GM12873 (cell line): ENCODE data around the gene ZNF532.

Experiments used
- TF ChIP-seq, protein P1 (sequence below): IDR thresholded peaks from 2 replicates; pipeline ENCODE4 v1.5.1; 2012; ENCODE audit warnings: low read depth, mild to moderate bottlenecking, moderate library complexity, low read length, control low read depth; ENCODE audit not compliant: insufficient read depth; ENCODE audit errors: missing control alignments

Gene ZNF532

DNA sequence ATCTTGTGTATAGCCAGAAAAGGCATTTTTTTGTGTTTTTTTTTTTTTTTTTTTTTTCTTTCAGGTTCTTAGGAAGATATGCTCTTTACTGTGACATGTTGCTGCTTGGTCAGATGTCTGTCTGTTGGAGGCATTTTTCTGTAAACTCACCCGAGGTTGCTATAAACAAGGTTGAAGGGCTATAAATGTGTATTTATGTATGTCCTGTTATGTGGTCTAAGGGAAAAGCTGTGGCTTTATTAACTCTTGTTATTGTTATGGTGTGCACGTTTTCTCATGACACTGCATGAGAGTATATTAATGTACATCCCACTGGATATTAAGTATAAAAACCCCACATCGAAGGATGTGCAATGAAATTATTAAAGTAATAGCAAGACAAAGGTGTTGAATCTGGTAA lies 102.0 kb downstream of the ZNF532 start:
- TF ChIP-seq, protein P1, sequence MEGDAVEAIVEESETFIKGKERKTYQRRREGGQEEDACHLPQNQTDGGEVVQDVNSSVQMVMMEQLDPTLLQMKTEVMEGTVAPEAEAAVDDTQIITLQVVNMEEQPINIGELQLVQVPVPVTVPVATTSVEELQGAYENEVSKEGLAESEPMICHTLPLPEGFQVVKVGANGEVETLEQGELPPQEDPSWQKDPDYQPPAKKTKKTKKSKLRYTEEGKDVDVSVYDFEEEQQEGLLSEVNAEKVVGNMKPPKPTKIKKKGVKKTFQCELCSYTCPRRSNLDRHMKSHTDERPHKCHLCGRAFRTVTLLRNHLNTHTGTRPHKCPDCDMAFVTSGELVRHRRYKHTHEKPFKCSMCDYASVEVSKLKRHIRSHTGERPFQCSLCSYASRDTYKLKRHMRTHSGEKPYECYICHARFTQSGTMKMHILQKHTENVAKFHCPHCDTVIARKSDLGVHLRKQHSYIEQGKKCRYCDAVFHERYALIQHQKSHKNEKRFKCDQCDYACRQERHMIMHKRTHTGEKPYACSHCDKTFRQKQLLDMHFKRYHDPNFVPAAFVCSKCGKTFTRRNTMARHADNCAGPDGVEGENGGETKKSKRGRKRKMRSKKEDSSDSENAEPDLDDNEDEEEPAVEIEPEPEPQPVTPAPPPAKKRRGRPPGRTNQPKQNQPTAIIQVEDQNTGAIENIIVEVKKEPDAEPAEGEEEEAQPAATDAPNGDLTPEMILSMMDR: no peak

DNA sequence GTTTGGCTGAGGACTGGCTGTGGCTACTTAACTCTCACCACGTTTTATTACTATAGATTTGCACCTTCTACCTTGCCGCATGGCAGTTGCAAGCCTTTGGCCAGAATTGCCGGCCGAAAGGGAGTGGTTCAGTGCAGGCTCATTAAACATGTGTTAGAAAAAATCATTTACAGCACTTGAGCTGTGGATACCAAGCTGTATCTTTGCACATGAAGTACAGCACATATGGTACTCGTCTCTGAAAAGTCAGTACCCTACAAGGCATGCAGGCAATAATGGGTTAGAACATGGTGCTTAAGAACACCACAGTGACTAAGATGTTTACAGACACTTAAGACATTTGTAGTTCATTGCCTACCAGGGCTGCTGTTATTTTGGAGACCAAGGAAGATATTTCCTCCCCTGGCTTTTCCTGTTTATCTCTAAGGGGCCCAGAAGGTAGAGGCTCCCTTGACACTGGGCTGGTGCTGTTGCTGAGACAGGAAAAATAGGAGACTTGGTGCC lies 103.1 kb downstream of the ZNF532 start:
- TF ChIP-seq, protein P1: no peak

DNA sequence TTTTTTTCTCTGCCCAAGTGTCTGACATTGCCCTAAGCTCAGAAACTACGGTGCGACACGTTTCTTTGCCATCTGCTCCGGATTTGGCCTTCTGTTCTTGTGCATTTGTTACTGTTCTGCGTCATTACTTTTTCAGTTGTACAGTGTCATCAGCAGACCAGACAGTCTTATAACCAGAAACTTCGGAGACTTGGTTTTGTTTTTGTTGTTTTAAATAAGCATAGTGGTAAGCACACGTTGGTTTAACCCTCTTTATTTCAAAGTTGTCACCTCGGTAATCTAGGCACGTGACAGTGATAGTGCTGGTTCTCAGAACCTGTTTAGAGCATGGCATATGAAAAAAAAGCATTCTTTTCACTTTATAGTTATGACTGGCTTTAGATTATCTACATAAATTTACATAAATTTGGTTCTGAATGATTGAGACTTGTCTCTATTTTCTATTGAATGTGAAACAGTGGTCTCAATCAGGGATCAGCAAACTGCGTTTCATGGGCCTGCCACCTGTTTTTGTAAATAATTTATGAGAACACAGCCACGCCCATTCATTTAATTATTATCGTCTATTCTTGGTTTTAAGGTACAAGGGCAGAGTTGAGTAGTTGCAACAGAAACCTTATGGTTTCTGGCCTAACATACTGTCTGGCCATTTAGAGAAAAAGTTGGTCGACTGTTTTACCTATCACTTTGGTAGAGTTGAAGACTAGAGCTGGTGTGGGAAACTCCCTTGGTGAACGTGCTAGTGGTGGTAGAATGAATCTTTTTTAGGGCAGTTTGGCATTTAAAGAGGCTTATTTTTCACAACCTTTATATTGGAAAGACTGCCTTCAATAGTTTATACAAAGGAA lies 106.5 kb downstream of the ZNF532 start:
- TF ChIP-seq, protein P1: no peak

DNA sequence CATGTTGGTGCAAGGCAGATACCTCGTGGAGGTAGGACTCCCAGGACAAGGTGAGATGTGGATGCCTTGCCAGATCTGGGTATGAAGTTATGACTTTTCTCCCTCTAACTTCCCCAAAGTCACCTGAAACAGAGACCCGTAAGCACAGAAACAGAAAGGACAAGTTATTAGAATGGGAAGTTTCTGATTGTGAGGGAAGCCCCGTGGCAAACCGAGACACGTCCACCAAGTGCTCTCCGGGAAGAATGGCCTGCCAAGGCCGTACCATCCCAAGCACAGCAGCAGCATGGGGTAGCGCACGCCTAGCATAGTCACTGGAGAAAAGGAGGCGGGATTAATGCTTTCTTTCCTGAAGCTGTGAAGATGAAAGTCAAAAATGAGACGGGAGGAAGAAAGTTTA lies 110.6 kb downstream of the ZNF532 start:
- TF ChIP-seq, protein P1: no peak

DNA sequence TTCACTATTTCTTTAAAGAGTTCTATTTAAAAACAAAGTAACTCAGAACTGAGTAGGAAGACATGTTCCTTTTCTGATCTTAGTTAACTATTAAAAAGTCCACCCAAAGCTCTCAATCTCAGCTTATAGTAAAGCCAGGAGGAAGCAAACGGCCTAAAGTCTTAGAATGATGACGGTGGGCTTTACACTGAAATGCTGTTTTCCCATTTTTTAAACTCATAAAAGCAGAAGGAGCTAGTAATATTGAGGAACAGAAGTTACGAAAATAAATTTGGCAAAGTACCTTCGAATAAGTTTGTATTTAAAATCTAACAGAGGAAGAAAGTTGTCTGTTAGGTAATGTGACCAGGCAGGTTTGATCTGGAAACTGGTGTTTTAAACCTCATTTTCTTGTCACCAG lies 111.1 kb downstream of the ZNF532 start:
- TF ChIP-seq, protein P1: no peak

DNA sequence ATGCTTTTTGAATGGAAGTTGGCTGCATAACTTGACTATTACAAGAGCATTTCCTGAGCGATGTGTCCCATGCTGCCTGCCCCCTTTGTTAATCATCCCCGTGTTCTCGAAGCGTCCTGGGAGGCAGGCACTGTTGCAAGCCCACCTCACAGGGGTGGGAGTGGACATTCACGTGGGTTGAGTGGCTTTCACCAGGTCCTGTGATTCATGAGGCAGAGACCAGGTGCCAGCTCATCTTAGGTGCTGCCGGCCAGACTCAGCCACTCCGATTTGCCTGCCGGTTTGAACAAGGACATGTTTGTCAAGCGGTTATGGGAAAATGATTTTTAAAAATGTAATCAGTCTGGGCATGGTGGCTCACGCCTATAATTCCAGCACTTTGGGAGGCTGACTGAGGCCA lies 112.5 kb downstream of the ZNF532 start:
- TF ChIP-seq, protein P1: no peak

DNA sequence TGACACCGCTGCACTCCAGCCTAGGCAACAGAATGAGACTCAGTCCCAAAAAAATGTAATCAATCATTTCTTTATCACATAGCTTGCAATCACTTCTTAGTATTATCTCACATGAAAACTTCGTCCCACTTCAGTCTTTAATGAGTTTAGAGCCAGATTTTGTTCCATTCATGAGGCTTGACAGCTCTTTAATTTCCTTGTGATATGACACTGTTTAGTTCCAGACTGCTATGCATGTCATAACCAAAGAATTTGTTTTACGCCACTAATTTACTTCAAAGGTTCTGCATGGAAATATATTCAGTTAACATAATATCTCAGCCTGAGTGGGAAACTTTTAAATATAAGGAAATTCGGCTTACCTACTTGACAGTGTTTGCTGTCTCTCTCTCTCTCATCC lies 113.1 kb downstream of the ZNF532 start:
- TF ChIP-seq, protein P1: no peak
